HepG2 (cell line): ENCODE measurements around the gene SLX9. TPM values are rescaled to one million over a fixed set of nuclear protein-coding genes. Genes with fewer than 3 reads are reported as not detected.

Source experiments
- ARID3A ChIP-seq: IDR thresholded peaks from 2 replicates; pipeline ENCODE4 v1.6.1; 2012; ENCODE audit warnings: low read depth, low read length, improper control_type of control experiment
- CENPT ChIP-seq: sonication (generic); formaldehyde crosslinking; IDR thresholded peaks from 2 replicates; pipeline ENCODE4 v1.8.0; 2022; ENCODE audit warnings: low read depth, mild to moderate bottlenecking, moderate library complexity, missing genetic modification reagents
- ETV6 ChIP-seq: sonication (generic); formaldehyde crosslinking; conservative IDR thresholded peaks from 2 replicates; pipeline ENCODE4 v1.4.0; 2020; ENCODE audit warnings: missing genetic modification reagents
- MIER3 ChIP-seq: IDR thresholded peaks from 2 replicates; pipeline ENCODE4 v1.6.1; 2016; ENCODE audit warnings: missing compliant biosample characterization, borderline replicate concordance
- NFATC3 ChIP-seq: sonication (generic); formaldehyde crosslinking; IDR thresholded peaks from 2 replicates; pipeline ENCODE4 v1.5.1; 2020; ENCODE audit warnings: mild to moderate bottlenecking, missing genetic modification reagents
- NFE2L2 ChIP-seq: fragments of 150-350 bp; IDR thresholded peaks from 2 replicates; pipeline ENCODE4 v1.6.1; 2014; ENCODE audit warnings: low read length
- NFYC ChIP-seq: IDR thresholded peaks from 2 replicates; pipeline ENCODE4 v1.6.1; 2016; ENCODE audit warnings: missing genetic modification reagents, missing compliant biosample characterization
- PREB ChIP-seq: sonication (generic); formaldehyde crosslinking; IDR thresholded peaks from 2 replicates; pipeline ENCODE4 v1.4.0; 2020; ENCODE audit warnings: missing genetic modification reagents
- SCMH1 ChIP-seq: sonication (generic); formaldehyde crosslinking; IDR thresholded peaks from 2 replicates; pipeline ENCODE4 v1.9.0; 2021; ENCODE audit warnings: missing genetic modification reagents, mild to moderate bottlenecking, borderline replicate concordance
- SNAPC4 ChIP-seq: sonication (generic); formaldehyde crosslinking; IDR thresholded peaks from 2 replicates; pipeline ENCODE4 v1.4.0; 2020; ENCODE audit warnings: mild to moderate bottlenecking, missing genetic modification reagents
- ZBED4 ChIP-seq: sonication (generic); formaldehyde crosslinking; IDR thresholded peaks from 2 replicates; pipeline ENCODE4 v1.4.0; 2020; ENCODE audit warnings: missing genetic modification reagents, borderline replicate concordance
- ZIK1 ChIP-seq: sonication (generic); formaldehyde crosslinking; IDR thresholded peaks from 2 replicates; pipeline ENCODE4 v1.5.0; 2020; ENCODE audit warnings: mild to moderate bottlenecking, low read depth, missing genetic modification reagents, borderline replicate concordance
- ZNF280D ChIP-seq: sonication (generic); formaldehyde crosslinking; IDR thresholded peaks from 2 replicates; pipeline ENCODE4 v1.5.1; 2020; ENCODE audit warnings: mild to moderate bottlenecking, missing genetic modification reagents
- ZNF674 ChIP-seq: sonication (generic); formaldehyde crosslinking; IDR thresholded peaks from 2 replicates; pipeline ENCODE4 v1.5.0; 2020; ENCODE audit warnings: low read depth, mild to moderate bottlenecking, missing genetic modification reagents
- ZNF772 ChIP-seq: sonication (generic); formaldehyde crosslinking; IDR thresholded peaks from 2 replicates; pipeline ENCODE4 v1.5.0; 2020; ENCODE audit warnings: mild to moderate bottlenecking, missing genetic modification reagents
- polyA plus RNA-seq, 8 experiments: library from polyadenylated mRNA; depleted of rRNA in 3 of 8; stranded (reverse) in 7 of 8; unstranded in 1 of 8; fragments of >200 nt; fragmentation: Illumina TruSeq in 4 of 8; extraction: Trizol in 4 of 8; gene quantifications; 2 replicates each; pipeline versions ENCODE4 v1.2.1 to v1.2.3, GENCODE V29; 2011 to 2016; ENCODE audit warnings: low read depth in 4 of 8, missing spikeins in 1 of 8, mixed read lengths in 1 of 8; ENCODE audit not compliant: insufficient read depth in 1 of 8
- total RNA-seq, 5 experiments: library from RNA; depleted of rRNA; stranded (reverse); fragments of >200 nt; fragmentation: Illumina TruSeq; extraction: Trizol; gene quantifications; 2 replicates each; pipeline ENCODE4 v1.2.3, GENCODE V29; 2016; ENCODE audit warnings: low read depth in 1 of 5

Gene SLX9
- total and polyA plus RNA-seq, 2 of the 13 experiments (the other 11 are each of a cell fraction or from before 2014, with no cell fraction given) = 21.0 to 47.1 TPM

GRCh38 chr21:44984428-44984791 is 44.6 kb downstream of the SLX9 start (continued):
- TF ChIP-seq NFATC3 (CRISPR knock-in tag) = no peak
- TF ChIP-seq SCMH1 (CRISPR knock-in tag) = no peak
- TF ChIP-seq NFE2L2 = no peak
- TF ChIP-seq CENPT (CRISPR knock-in tag) = no peak
- TF ChIP-seq ZNF280D (CRISPR knock-in tag) = no peak
- TF ChIP-seq ETV6 (CRISPR knock-in tag) = peak; percentile 14; the same call in 1 of the 2 replicates
- TF ChIP-seq PREB (CRISPR knock-in tag) = no peak
- no peak for TF ChIP-seq ZBED4
- no peak for TF ChIP-seq ARID3A
- TF ChIP-seq MIER3 (CRISPR knock-in tag) = peak; percentile 8; the same call in 1 of the 2 replicates
- TF ChIP-seq ZIK1 = no peak
- TF ChIP-seq ZNF772 = 0 out of 2 replicates have a peak, but pooled peaks have one; percentile 26
- TF ChIP-seq SNAPC4 (CRISPR knock-in tag) = 0 out of 2 replicates have a peak, but pooled peaks have one; percentile 40
- no peak for TF ChIP-seq NFYC (CRISPR knock-in tag)
- 0 out of 2 replicates have a peak, but pooled peaks have one; percentile 29 for TF ChIP-seq ZNF674 (CRISPR knock-in tag)
